Chondrocyte (in vitro differentiated cells): Measurements from ENCODE around the gene DTYMK. TPM values are rescaled to one million over a fixed set of nuclear protein-coding genes. Genes with fewer than 3 reads are reported as not detected.

ENCODE experiments used
- DNase-seq: peaks from one replicate; pipeline ENCODE4 v3.0.0; 2021; ENCODE audit warnings: mixed read lengths, low spot score
- H3K27ac Mint-ChIP-seq: one replicate; pipeline ENCODE4 v1.8.0; 2021; ENCODE audit warnings: mild to moderate bottlenecking, moderate library complexity, mixed read lengths; ENCODE audit not compliant: unreplicated experiment
- H3K27me3 Mint-ChIP-seq: 2 replicates; pipeline ENCODE4 v1.8.0; 2021; ENCODE audit warnings: low read depth, mixed read lengths
- H3K36me3 Mint-ChIP-seq: 2 replicates; pipeline ENCODE4 v1.8.0; 2021; ENCODE audit warnings: low read depth, mixed read lengths
- H3K4me1 Mint-ChIP-seq: 2 replicates; pipeline ENCODE4 v1.8.0; 2021; ENCODE audit warnings: low read depth, mild to moderate bottlenecking, mixed read lengths
- H3K4me3 Mint-ChIP-seq: one replicate; pipeline ENCODE4 v1.8.0; 2021; ENCODE audit warnings: mild to moderate bottlenecking, moderate library complexity, mixed read lengths; ENCODE audit not compliant: unreplicated experiment
- H3K9me3 Mint-ChIP-seq: 2 replicates; pipeline ENCODE4 v1.8.0; 2021; ENCODE audit warnings: low read depth, mixed read lengths
- total RNA-seq: library from RNA; stranded (reverse); gene quantifications from 3 replicates; pipeline ENCODE4 v1.2.1, GENCODE V29; 2021
- TF ChIP-seq, protein P1 (sequence below): fragments of 200-600 bp; sonication (generic); IDR thresholded peaks from 2 replicates; pipeline ENCODE4 v1.5.0; 2021; ENCODE audit warnings: antibody characterized with exemption, mild to moderate bottlenecking, moderate library complexity

The DTYMK gene
- total RNA-seq, 1 donor from 2014 or later = 23.1 TPM

- Mint-ChIP-seq H3K4me1 (no peaks in the 10 kb centered on the region), H3K36me3 (peaks cover 5% of the 10 kb centered on the region), H3K9me3 (no peaks in the 10 kb centered on the region), H3K27ac (no peak overlapping the region), H3K4me3 (no peak overlapping the region), H3K27me3 (no peaks in the 10 kb centered on the region)
- no peak for DNase-seq
- TF ChIP-seq, protein P1, sequence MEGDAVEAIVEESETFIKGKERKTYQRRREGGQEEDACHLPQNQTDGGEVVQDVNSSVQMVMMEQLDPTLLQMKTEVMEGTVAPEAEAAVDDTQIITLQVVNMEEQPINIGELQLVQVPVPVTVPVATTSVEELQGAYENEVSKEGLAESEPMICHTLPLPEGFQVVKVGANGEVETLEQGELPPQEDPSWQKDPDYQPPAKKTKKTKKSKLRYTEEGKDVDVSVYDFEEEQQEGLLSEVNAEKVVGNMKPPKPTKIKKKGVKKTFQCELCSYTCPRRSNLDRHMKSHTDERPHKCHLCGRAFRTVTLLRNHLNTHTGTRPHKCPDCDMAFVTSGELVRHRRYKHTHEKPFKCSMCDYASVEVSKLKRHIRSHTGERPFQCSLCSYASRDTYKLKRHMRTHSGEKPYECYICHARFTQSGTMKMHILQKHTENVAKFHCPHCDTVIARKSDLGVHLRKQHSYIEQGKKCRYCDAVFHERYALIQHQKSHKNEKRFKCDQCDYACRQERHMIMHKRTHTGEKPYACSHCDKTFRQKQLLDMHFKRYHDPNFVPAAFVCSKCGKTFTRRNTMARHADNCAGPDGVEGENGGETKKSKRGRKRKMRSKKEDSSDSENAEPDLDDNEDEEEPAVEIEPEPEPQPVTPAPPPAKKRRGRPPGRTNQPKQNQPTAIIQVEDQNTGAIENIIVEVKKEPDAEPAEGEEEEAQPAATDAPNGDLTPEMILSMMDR = no peak
These were observed 41.4 kb upstream of the DTYMK start for GRCh38 chr2:241728000-241728399.

DNA sequence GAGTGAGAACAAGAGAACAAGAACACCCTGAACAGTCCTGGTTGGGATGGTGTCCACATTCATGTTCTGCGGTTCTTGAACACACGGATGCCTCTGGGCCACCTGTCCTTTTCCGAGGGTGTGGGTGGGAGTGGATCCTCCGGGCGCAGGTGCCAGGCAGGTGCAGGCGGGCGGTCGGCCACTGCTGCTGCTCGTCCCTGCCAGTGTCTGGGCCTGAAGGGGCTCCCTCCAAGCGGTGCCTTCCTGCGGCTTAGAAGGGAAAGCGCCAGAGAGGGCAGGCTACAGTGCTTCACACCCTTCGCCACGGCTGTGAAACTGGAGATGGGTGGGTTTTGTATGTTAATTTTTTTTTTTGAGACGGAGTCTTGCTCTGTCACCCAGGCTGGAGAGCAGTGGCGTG lies 39.8 kb upstream of the DTYMK start:
- H3K9me3 Mint-ChIP-seq = no peaks in the 10 kb centered on the region
- no peaks in the 10 kb centered on the region for H3K4me1 Mint-ChIP-seq
- no peak for DNase-seq
- H3K4me3 Mint-ChIP-seq = no peak overlapping the region
- H3K27me3 Mint-ChIP-seq = no peaks in the 10 kb centered on the region
- TF ChIP-seq, protein P1 = no peak
- H3K36me3 Mint-ChIP-seq = peaks cover 12% of the 10 kb centered on the region
- no peak overlapping the region for H3K27ac Mint-ChIP-seq

- Mint-ChIP-seq H3K27me3 (no peaks in the 10 kb centered on the region), H3K36me3 (peaks cover 12% of the 10 kb centered on the region), H3K9me3 (no peaks in the 10 kb centered on the region), H3K27ac (no peak overlapping the region), H3K4me3 (no peak overlapping the region), H3K4me1 (no peaks in the 10 kb centered on the region)
- DNase-seq = no peak
- TF ChIP-seq, protein P1 = no peak
These were observed 38.6 kb upstream of the DTYMK start for GRCh38 chr2:241724975-241725870.

GRCh38 chr2:241724259-241724974 lies 37.8 kb upstream of the DTYMK start:
- Mint-ChIP-seq H3K27ac (peak overlapping the region; percentile 27), H3K36me3 (peaks cover 12% of the 10 kb centered on the region), H3K4me1 (no peaks in the 10 kb centered on the region), H3K9me3 (no peaks in the 10 kb centered on the region), H3K27me3 (no peaks in the 10 kb centered on the region), H3K4me3 (no peak overlapping the region)
- TF ChIP-seq, protein P1 = peak; percentile 59
- no peak for DNase-seq

GRCh38 chr2:241722896-241723454 lies 36.4 kb upstream of the DTYMK start:
- H3K4me1 Mint-ChIP-seq = no peaks in the 10 kb centered on the region
- H3K27me3 Mint-ChIP-seq = no peaks in the 10 kb centered on the region
- TF ChIP-seq, protein P1 = no peak
- H3K4me3 Mint-ChIP-seq = no peak overlapping the region
- DNase-seq = no peak
- H3K9me3 Mint-ChIP-seq = no peaks in the 10 kb centered on the region
- H3K36me3 Mint-ChIP-seq = peaks cover 14% of the 10 kb centered on the region
- H3K27ac Mint-ChIP-seq = no peak overlapping the region
